ENCODE measurements around the gene FKBP1A.
A peak's percentile ranks its signal among the peaks of the same experiment; 100 is the strongest.

Gene FKBP1A

GRCh38 chr20:1392693-1393506 is at the start of gene FKBP1A:
TSS of gene FKBP1A (minus strand) at chr20:1393054. CDS start at chr20:1392998, 56 bp downstream.
- DNase-seq, result peak; percentile 96

DNA sequence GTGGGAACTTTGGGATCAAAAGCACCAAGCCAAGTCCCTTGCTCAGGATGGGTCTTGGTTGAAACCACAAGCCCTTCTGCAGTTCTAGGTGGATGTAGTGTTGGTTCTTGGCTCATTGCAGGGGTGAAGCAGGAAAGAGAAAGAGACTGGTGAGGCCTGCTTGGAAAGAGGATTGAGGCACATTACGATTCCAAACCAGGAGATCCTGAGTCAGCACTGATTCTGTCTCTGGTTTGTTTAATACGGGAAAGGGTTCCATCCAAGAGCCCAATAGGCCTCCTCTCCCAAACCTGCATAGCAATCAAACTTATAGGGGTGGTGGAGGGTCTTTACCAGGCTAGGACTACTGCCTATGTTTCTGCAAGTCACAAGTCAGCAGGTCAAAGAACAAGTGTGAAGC is 49.5 kb upstream of the FKBP1A start:
- no peak for DNase-seq

DNA sequence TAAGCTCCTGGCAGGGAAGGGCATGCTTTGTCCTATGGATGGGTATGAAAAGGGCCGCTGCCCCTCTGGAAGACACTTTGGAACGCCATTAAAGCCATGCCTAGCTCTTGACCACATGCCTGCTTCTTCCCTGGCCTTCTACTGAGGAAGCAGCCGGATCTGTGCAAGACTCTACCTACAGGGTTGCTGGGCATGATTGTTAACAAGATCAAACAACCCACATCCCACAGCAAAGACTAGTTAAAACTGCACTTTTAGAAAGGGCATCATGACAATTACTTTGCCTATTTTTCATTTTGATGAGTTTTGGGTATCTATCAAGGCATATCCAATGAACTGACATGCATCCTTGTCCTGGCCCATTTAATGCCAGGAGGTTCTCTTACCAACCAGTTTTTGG is 48.3 kb upstream of the FKBP1A start:
- DNase-seq, result no peak

DNA sequence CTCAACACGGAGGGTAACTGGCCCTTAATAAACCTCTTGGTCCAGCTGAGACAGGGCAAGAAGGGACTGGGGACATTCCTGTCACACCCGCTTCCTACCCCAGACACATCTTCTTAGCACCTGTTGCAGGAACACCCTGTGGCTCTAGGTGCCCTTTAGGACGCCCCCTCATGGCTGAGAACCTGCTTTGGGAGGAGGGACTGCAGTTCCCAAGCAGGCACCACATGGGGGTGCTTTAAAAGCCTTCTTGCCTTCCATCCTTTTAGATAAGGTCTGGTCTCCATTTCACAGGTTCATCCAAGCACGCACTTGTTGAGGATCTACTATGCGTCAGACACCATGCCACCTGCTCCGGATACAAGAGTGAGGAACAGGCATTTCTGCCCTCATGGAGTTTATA is 47.2 kb upstream of the FKBP1A start:
- DNase-seq, result no peak

DNA sequence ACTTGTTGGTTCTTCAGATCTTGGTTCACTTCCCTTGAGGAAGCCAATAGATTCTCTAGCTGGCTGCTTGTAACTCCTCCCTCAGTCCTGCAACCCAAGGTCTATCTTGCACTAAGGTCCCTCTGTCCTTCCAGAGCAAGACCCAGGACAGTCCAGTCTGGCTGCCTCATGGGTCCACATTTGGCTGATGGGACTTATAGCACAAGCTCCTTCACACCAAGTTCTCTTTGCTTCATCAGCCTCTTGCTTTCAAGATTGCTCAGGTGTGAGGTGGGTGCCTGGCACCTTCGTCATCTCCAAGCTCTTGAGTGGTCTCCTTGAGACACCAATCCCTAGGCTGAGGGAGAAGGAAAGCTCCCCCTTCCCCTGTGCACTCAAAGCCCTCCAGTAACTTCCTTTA is 45.5 kb upstream of the FKBP1A start:
- DNase-seq, result no peak

DNA sequence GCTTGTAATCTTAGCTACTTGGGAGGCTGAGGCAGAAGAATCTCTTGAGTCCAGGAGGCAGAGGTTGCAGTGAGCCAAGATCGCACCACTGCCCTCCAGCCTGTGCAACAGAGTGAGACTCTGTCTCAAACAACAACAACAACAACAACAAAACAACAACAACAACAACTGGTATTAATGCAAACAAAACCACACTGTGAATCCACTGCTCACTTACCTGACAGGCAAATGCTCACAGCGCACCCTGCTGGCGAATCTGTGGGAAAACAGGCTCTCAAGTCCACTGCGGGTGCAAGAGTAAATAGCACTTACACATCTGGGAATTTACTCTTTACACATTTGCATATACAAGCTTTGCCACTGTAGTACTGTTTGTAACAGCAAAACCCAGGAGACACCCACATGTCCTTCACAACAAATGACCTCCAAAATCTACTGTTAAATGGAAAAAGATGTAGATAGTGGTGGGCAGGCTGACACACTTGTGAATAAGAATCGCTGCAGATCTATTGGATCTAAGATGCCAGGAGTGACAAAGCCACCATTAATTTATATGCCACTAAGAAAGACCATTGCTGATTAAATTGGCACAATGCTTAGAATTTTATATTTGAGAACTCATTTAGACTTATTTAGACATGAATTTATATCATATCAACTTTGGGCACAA is 44.5 kb upstream of the FKBP1A start:
- peak; percentile 81 for DNase-seq

GRCh38 chr20:1436263-1436662 is 43.4 kb upstream of the FKBP1A start:
- DNase-seq, result no peak

- DNase-seq, result no peak
Measured at GRCh38 chr20:1435337-1435699, 42.5 kb upstream of the FKBP1A start.

GRCh38 chr20:1434571-1435336 is 41.9 kb upstream of the FKBP1A start:
- DNase-seq, result peak; percentile 90

GRCh38 chr20:1431158-1431557 is 38.3 kb upstream of the FKBP1A start:
- no peak for DNase-seq

DNA sequence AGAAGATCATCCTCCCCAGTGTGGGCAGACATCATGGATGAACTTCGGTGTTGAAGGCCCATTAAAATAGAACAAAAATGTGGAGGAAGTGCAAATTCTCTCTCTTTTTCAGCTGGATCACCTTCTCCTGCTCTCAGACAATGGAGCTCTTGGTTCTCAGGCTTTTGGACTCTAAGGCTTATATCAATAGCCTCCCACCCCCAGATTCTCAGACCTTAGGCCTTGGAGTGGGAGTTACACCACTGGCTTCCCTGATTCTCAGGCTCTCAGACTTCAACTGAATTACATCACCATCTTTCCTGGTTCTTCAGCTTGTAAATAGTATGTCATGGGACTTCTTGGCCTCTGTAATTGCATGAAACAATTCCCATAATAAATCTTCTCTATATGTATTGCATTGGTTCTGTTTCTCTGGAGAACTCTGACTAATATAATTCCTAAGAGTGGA is 37.2 kb upstream of the FKBP1A start:
- DNase-seq, result no peak

- DNase-seq, result no peak
Measured at GRCh38 chr20:1429143-1429728, 36.4 kb upstream of the FKBP1A start.

GRCh38 chr20:1427457-1428054 is 34.7 kb upstream of the FKBP1A start:
- DNase-seq, result no peak

- DNase-seq, result no peak
Measured at GRCh38 chr20:1426231-1426849, 33.5 kb upstream of the FKBP1A start.

DNA sequence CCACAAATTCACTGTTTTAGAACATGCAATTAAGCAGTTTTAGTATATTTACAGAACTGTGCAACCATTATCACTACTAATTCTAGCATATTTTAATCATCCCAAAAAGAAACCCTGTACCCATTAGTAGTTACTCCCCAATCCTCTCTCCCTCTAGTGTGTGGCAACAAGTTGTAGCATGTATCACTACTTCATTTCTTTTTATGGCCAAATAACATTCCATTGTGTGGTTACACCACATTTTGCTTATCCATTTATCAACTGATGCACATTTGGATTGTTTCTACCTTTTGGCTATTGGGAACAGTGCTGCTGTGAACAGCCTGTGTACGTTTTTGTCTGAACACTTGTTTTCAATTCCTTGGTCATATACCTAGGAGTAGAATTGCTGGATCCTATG is 31.5 kb upstream of the FKBP1A start:
- no peak for DNase-seq

DNA sequence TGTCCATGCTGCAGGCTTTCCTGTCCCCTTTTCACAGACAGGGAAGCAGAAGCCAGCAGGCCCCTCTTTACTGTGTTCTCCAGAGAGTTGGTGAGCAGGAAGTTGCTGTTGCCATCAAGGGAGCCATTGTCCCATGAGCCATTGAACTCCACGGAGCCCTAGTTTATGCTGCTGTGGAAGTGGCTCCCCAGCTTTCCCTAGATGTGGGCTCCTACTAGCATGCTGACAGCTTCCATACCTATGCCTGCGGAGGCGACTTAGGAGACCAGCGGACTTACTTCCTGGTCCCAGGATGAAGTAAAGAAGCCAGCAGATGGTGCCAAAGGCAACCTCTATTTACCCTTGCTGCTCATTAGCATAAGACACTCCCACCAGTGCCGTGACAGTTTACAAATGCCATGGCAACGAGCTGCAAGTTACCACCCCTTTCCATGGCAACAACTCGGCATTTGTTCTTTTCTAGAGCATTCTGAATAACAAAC is 30.8 kb upstream of the FKBP1A start:
- no peak for DNase-seq

DNA sequence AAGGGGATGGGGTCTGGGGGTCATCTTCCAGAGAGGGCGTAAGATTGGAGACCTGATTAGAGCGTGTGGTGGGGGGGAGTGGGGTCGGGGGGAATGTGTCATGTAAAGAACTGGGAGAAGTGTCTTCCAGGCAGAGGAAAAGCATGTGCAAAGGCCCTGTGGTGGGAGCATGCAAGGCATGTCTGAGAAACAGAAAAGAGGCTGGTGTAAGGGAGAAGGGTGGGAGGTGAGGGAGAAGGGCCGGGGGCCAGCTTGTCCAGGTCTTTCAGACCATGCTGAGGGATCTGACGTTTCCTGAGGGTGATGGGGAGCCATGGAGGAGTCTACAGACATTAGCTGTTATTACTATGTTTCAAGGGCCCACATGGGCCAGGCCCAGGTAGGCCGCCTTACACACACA is 30.4 kb upstream of the FKBP1A start:
- no peak for DNase-seq

DNA sequence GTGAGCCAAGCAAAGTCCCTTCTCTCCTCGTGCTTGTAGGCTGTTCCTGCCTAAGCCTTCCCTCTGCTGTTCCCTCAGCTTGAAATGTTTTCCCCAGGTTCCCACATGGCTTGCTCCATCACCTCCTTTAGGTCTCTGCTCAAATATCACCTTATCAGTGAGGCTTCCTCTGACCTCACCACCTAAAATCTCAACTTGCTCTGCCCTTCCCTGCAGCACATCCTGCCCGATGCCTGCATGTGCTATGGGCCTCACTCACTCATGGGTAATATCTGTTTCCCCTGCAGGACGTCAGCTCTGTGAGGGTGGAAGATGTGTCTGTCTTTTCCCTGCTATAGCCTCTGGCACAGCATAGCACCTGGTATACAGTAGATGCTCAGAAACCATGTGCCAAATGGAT is 29.9 kb upstream of the FKBP1A start:
- DNase-seq, result no peak

GRCh38 chr20:1420066-1420465 is 27.2 kb upstream of the FKBP1A start:
- no peak for DNase-seq

DNA sequence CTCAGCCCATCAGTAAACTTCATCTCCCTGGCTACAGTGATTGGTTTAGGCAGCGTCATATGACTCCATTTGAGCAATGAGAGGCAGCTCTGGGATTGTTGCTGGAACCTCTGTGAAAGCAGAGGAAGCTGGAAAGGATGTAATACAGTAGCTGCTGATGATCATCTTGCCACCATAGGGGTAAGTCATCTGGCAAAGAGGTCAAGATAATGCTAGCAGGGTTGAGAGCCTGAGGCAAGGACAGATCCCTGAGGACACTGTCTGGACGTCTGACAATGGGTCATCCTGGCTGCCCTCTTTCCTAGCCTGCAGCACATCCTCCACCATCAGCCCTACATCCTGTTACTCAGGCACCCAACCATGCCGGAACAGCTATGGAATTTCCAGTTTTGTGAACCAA is 25.5 kb upstream of the FKBP1A start:
- DNase-seq, result no peak

DNA sequence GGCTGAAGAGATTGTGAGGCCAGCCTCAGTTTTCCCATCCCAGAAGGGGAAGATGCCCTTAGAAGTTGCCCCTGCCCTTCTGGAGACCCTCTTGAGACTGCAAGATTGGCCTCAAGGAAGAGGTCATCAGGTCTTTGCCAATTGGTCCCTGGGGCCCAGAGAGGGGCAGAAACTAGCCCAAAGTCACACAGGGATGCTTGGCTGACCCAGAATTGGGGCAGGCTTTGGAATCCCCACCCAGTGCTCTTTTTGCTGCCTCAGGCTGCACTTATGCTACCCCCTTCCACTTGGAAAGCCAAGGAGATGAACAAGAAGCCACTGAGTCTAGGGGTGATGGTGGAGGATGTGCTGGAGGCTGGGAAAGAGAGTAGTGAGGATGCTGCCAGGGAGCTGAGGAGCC is 24.9 kb upstream of the FKBP1A start:
- no peak for DNase-seq

GRCh38 chr20:1417273-1417672 is 24.4 kb upstream of the FKBP1A start:
- DNase-seq, result no peak

Measured in activated CD4-positive, alpha-beta T cell treated with anti-CD3 and anti-CD28 coated beads, Interleukin-2, amount 50 U/mL, for 16 hours (primary cell).